ES-I3 (cell line): ENCODE measurements around the gene LTBP2.

Source experiments
- H3K36me3 ChIP-seq: 2 replicates; pipeline ENCODE4 v1.6.1; 2013; ENCODE audit warnings: mild to moderate bottlenecking, low read length, control low read depth, moderate library complexity; ENCODE audit not compliant: insufficient read depth
- H3K4me1 ChIP-seq: 2 replicates; pipeline ENCODE4 v1.6.1; 2013; ENCODE audit warnings: mild to moderate bottlenecking, control low read depth, low read length; ENCODE audit not compliant: insufficient read depth
- H3K9ac ChIP-seq: 2 replicates; pipeline ENCODE4 v1.6.1; 2013; ENCODE audit warnings: low read depth, mild to moderate bottlenecking, low read length, moderate library complexity
- H3K9me3 ChIP-seq: 2 replicates; pipeline ENCODE4 v1.6.1; 2013; ENCODE audit warnings: mild to moderate bottlenecking, low read length, moderate library complexity; ENCODE audit not compliant: control insufficient read depth, insufficient read depth

The LTBP2 gene

GRCh38 chr14:74628418-74628817 lies 16.4 kb upstream of the LTBP2 start:
- Histone ChIP-seq H3K9ac (no peak overlapping the region), H3K9me3 (no peaks in the 10 kb centered on the region; the same call in 1 of the 2 replicates), H3K4me1 (no peaks in the 10 kb centered on the region), H3K36me3 (no peaks in the 10 kb centered on the region)

- Histone ChIP-seq H3K9me3 (no peaks in the 10 kb centered on the region; the same call in 1 of the 2 replicates), H3K36me3 (no peaks in the 10 kb centered on the region), H3K4me1 (no peaks in the 10 kb centered on the region), H3K9ac (no peak overlapping the region)
Measured at GRCh38 chr14:74627076-74627475, 15.0 kb upstream of the LTBP2 start.

DNA sequence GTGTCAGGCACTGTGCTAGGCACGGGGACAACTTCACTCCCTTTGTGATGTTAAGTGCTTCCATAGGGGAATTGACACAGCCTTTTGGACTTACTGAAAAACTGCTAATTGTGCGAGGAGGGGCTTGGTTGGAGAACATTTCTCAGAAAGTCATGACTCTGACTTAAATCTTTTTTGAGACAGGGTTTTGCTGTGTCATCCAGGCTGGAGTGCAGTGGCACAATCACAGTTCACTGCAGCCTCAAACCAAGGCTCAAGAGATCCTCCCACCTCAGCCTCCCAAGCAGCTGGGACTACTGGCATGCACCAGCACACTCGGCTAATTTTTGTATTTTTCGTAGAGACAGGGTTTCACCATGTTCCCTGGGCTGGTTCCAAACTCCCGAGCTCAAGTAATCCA lies 10.2 kb upstream of the LTBP2 start:
- Histone ChIP-seq H3K4me1 (peaks cover 34% of the 10 kb centered on the region), H3K36me3 (no peaks in the 10 kb centered on the region), H3K9ac (no peak overlapping the region), H3K9me3 (no peaks in the 10 kb centered on the region)

DNA sequence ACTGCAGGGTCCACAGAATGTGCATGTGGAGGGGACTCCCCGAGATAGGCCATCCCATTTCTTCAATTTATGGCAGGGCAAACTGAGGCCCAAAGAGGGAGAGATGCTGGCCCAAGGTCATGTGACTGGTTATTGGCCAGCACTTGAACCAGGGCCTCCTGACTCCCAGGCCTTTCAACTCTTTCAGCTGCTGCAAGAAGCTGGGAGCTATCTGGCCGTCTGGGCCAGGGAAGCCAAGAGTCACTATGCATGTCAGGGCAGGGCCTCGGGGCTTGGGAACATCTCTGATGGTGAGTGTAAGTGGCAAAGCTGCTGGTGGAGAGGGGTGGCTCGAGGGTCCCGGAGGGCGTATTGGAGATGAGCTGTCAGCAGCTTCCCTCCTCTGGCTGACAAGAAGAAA lies 9.5 kb upstream of the LTBP2 start:
- Histone ChIP-seq H3K9ac (no peak overlapping the region), H3K36me3 (no peaks in the 10 kb centered on the region), H3K4me1 (peaks cover 41% of the 10 kb centered on the region), H3K9me3 (no peaks in the 10 kb centered on the region)

- no peak overlapping the region for H3K9ac ChIP-seq
- peaks cover 45% of the 10 kb centered on the region for H3K4me1 ChIP-seq
- H3K9me3 ChIP-seq, result no peaks in the 10 kb centered on the region
- no peaks in the 10 kb centered on the region for H3K36me3 ChIP-seq
Measured at GRCh38 chr14:74620923-74621322, 8.9 kb upstream of the LTBP2 start.

DNA sequence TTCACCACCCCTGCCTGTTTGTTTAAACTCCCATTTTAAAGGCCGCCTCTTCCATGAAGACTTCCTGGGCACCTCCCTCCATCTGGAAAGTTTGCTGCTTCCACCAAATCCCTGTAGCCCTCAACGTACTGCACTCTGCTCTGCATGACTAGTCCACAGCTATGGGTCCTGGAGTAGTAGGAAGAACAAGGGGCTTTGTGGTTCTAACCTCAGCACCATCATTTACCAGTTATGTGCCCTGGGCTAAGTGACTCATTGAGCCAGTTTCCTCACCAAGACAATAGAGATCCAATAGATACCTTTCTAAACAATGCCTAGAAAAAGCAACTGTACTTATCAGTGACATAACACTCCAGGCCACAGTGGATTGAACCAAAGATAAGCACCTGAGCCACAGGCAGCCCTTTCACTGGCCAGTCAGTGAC lies 8.5 kb upstream of the LTBP2 start:
- Histone ChIP-seq H3K4me1 (peaks cover 45% of the 10 kb centered on the region), H3K36me3 (no peaks in the 10 kb centered on the region), H3K9me3 (no peaks in the 10 kb centered on the region), H3K9ac (no peak overlapping the region)

DNA sequence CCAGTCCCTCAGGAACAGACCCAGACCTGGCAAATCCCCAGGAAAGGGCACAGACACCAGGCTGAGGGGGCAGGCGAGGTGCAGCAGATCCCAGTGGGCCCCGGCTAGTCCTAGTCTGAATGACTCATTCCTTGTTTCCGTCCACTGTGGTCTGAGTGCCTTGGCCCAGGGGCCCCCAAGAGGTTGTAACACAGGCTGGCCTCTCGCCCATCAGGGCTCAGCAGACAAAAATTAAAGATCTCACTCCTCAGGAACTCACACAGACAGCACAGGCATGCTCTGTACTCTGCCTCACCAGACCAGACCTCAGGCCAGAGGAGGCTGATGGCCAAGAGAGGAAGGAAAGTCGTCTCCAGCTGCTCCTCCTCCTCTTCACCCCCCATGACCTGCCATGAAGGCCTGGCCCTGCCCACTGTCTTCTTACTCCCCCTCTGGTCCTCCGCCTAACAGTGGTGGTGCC lies 7.7 kb upstream of the LTBP2 start:
- H3K9me3 ChIP-seq, result no peaks in the 10 kb centered on the region
- no peak overlapping the region for H3K9ac ChIP-seq
- H3K36me3 ChIP-seq, result no peaks in the 10 kb centered on the region
- peaks cover 45% of the 10 kb centered on the region for H3K4me1 ChIP-seq

GRCh38 chr14:74618078-74618952 lies 6.3 kb upstream of the LTBP2 start:
- Histone ChIP-seq H3K9me3 (no peaks in the 10 kb centered on the region), H3K4me1 (peaks cover 45% of the 10 kb centered on the region), H3K36me3 (no peaks in the 10 kb centered on the region), H3K9ac (no peak overlapping the region)

GRCh38 chr14:74616996-74617700 lies 5.1 kb upstream of the LTBP2 start:
- no peaks in the 10 kb centered on the region for H3K36me3 ChIP-seq
- peaks cover 45% of the 10 kb centered on the region for H3K4me1 ChIP-seq
- no peaks in the 10 kb centered on the region for H3K9me3 ChIP-seq
- H3K9ac ChIP-seq, result no peak overlapping the region

GRCh38 chr14:74616507-74616906 lies 4.5 kb upstream of the LTBP2 start:
- no peak overlapping the region for H3K9ac ChIP-seq
- no peaks in the 10 kb centered on the region for H3K9me3 ChIP-seq
- peaks cover 42% of the 10 kb centered on the region for H3K4me1 ChIP-seq
- H3K36me3 ChIP-seq, result no peaks in the 10 kb centered on the region

DNA sequence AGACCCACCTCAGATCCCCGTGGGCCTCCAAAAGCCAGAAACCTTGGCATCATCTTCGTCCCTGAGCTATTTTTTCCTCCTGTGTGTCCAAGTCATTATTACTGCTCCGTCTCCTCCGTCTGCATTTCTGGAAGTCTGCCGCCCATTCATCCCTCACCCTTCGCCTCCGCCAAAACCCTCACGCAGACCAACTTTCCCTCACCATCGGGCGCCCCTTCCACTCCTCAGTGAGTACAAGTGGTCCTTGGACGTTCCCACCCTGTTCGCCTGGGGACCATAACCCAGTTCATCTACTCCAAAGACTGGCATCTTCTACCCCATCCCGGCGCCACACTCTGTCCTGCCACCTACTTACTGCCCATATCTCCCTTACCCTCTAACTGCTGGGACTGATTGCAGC lies 3.7 kb upstream of the LTBP2 start:
- no peaks in the 10 kb centered on the region for H3K36me3 ChIP-seq
- H3K9me3 ChIP-seq, result no peaks in the 10 kb centered on the region
- peaks cover 38% of the 10 kb centered on the region for H3K4me1 ChIP-seq
- H3K9ac ChIP-seq, result no peak overlapping the region

GRCh38 chr14:74614508-74615495 lies 2.8 kb upstream of the LTBP2 start:
- H3K4me1 ChIP-seq, result peaks cover 31% of the 10 kb centered on the region
- H3K9ac ChIP-seq, result no peak overlapping the region
- no peaks in the 10 kb centered on the region; the same call in 1 of the 2 replicates for H3K9me3 ChIP-seq
- H3K36me3 ChIP-seq, result no peaks in the 10 kb centered on the region

GRCh38 chr14:74613211-74613914 lies 1.3 kb upstream of the LTBP2 start:
- Histone ChIP-seq H3K9ac (no peak overlapping the region), H3K36me3 (no peaks in the 10 kb centered on the region), H3K4me1 (peaks cover 16% of the 10 kb centered on the region), H3K9me3 (no peaks in the 10 kb centered on the region; the same call in 1 of the 2 replicates)
